ENCODE data around the gene MRPS18B.

The MRPS18B gene

GRCh38 chr6:30616811-30617564 is 652 bp upstream of the MRPS18B start, which contains the start of gene PPP1R10:
Gene PPP1R10, minus strand, starts transcription at chr6:30617243. Its CDS starts 7,299 bp downstream, at chr6:30609944.
- no peak for TF ChIP-seq CTCF (IDR thresholded peaks at IDR 0.05; ENCODE audit: insufficient read depth, low read length, poor library complexity, severe bottlenecking)
- DNase-seq (ENCODE audit: extremely low read depth, insufficient read length) = peak; percentile 96
- Histone ChIP-seq H3K36me3 (ENCODE audit: control insufficient read depth, insufficient read depth, low read length) (peaks cover 10% of the 10 kb centered on the region), H3K27me3 (replicated peaks; ENCODE audit: control insufficient read depth, insufficient read depth, low read length) (no peaks in the 10 kb centered on the region), H3K4me3 (replicated peaks; ENCODE audit: low read depth, low read length) (peak within 1 kb of the TSS; percentile 97)

- H3K27me3 ChIP-seq (replicated peaks; ENCODE audit: control insufficient read depth, insufficient read depth, low read length) = no peaks in the 10 kb centered on the region
- H3K36me3 ChIP-seq (ENCODE audit: control insufficient read depth, insufficient read depth, low read length) = peaks cover 16% of the 10 kb centered on the region
- peak overlapping the region; percentile 84 for H3K4me3 ChIP-seq (replicated peaks; ENCODE audit: low read depth, low read length)
- DNase-seq (ENCODE audit: extremely low read depth, insufficient read length) = no peak
- no peak for TF ChIP-seq CTCF (IDR thresholded peaks at IDR 0.05; ENCODE audit: insufficient read depth, low read length, poor library complexity, severe bottlenecking)
Measured at GRCh38 chr6:30618270-30618797, 694 bp downstream of the MRPS18B start.

- DNase-seq (ENCODE audit: extremely low read depth, insufficient read length) = no peak
- no peak for TF ChIP-seq CTCF (IDR thresholded peaks at IDR 0.05; ENCODE audit: insufficient read depth, low read length, poor library complexity, severe bottlenecking)
- Histone ChIP-seq H3K36me3 (ENCODE audit: control insufficient read depth, insufficient read depth, low read length) (peaks cover 17% of the 10 kb centered on the region), H3K4me3 (replicated peaks; ENCODE audit: low read depth, low read length) (no peak overlapping the region), H3K27me3 (replicated peaks; ENCODE audit: control insufficient read depth, insufficient read depth, low read length) (no peaks in the 10 kb centered on the region)
Measured at GRCh38 chr6:30619561-30619960, 1.9 kb downstream of the MRPS18B start.

- no peak for TF ChIP-seq CTCF (IDR thresholded peaks at IDR 0.05; ENCODE audit: insufficient read depth, low read length, poor library complexity, severe bottlenecking)
- no peak overlapping the region for H3K4me3 ChIP-seq (replicated peaks; ENCODE audit: low read depth, low read length)
- peaks cover 11% of the 10 kb centered on the region for H3K36me3 ChIP-seq (ENCODE audit: control insufficient read depth, insufficient read depth, low read length)
- no peak for DNase-seq (ENCODE audit: extremely low read depth, insufficient read length)
- no peaks in the 10 kb centered on the region for H3K27me3 ChIP-seq (replicated peaks; ENCODE audit: control insufficient read depth, insufficient read depth, low read length)
Measured at GRCh38 chr6:30625511-30625910, 7.9 kb downstream of the MRPS18B start.

- Histone ChIP-seq H3K27me3 (replicated peaks; ENCODE audit: control insufficient read depth, insufficient read depth, low read length) (no peaks in the 10 kb centered on the region), H3K4me3 (replicated peaks; ENCODE audit: low read depth, low read length) (peak within 1 kb of the TSS; percentile 73), H3K36me3 (ENCODE audit: control insufficient read depth, insufficient read depth, low read length) (peaks cover 11% of the 10 kb centered on the region)
- TF ChIP-seq CTCF (IDR thresholded peaks at IDR 0.05; ENCODE audit: insufficient read depth, low read length, poor library complexity, severe bottlenecking) = peak; percentile 55
- peak; percentile 84 for DNase-seq (ENCODE audit: extremely low read depth, insufficient read length)
Measured at GRCh38 chr6:30626484-30627366, 9.1 kb downstream of the MRPS18B start, which contains the start of gene ATAT1. Gene ATAT1, plus strand, starts transcription at chr6:30626874.

All from GM06990 (cell line).